ENCODE measurements around the gene CLCN6. TPM values are rescaled to one million over a fixed set of nuclear protein-coding genes. Genes with fewer than 3 reads are reported as not detected.

The CLCN6 gene
- total and polyA plus RNA-seq, 2 donors (not counting 1 experiment from before 2014, with no cell fraction given) = 35.0 to 99.8 TPM

- Histone ChIP-seq H3K9ac (ENCODE audit: low read length) (no peak overlapping the region), H3K4me2 (replicated peaks; ENCODE audit: low read depth, low read length, poor library complexity, severe bottlenecking) (no peak overlapping the region), H3K27ac (ENCODE audit: low read length in 2 of 2) (no peak overlapping the region), H3K4me1 (ENCODE audit: control insufficient read depth in 2 of 2, insufficient read depth in 2 of 2, low read length in 2 of 2) (no peaks in the 10 kb centered on the region), H4K20me1 (ENCODE audit: control insufficient read depth, insufficient read depth, low read length, poor library complexity, severe bottlenecking) (no peaks in the 10 kb centered on the region), H3K27me3 (replicated peaks in 1 of 4; ENCODE audit: control extremely low read depth in 1 of 4, control insufficient read depth in 3 of 4, insufficient read depth in 4 of 4, low read length in 3 of 4) (peaks cover 0 to 5% (median 0%) of the 10 kb centered on the region in 4 experiments), H3K79me2 (ENCODE audit: control insufficient read depth, insufficient read depth, low read length) (no peaks in the 10 kb centered on the region), H3K4me3 (ENCODE audit: control extremely low read depth in 1 of 5, extremely low read depth in 1 of 5, insufficient read depth in 1 of 5, low read depth in 2 of 5, low read length in 4 of 5) (no peak overlapping the region), H3K9me3 (ENCODE audit: control extremely low read depth in 1 of 3, control insufficient read depth in 2 of 3, insufficient read depth in 1 of 3, low read length in 2 of 3) (no peaks in the 10 kb centered on the region), H2AFZ (ENCODE audit: insufficient read depth, low read depth, low read length, poor library complexity, severe bottlenecking) (no peak overlapping the region), H3K36me3 (replicated peaks in 1 of 2; ENCODE audit: control extremely low read depth in 1 of 2, control insufficient read depth in 1 of 2, extremely low read depth in 1 of 2, insufficient read depth in 2 of 2, low read length in 1 of 2) (no peaks in the 10 kb centered on the region)
- intact Hi-C loops (cut with micrococcal nuclease) = no loop called here
- 100% methylated on average over 1 of the region's 13 CpGs for WGBS (ENCODE audit: insufficient coverage)
- Mint-ChIP-seq H3K4me1 (no peaks in the 10 kb centered on the region), H3K27ac (no peak overlapping the region), H3K9me3 (ENCODE audit: insufficient read depth) (no peaks in the 10 kb centered on the region), H3K27me3 (peaks cover 7% of the 10 kb centered on the region), H3K4me3 (no peak overlapping the region)
- CTCF ChIA-PET = no interaction called here
- ATAC-seq (ENCODE audit: low read depth) (no peak), DNase-seq (no peak)
- TF ChIP-seq EZH2 (IDR thresholded peaks at IDR 0.05; ENCODE audit: borderline replicate concordance, insufficient read depth, low read depth, low read length, poor library complexity, severe bottlenecking) = no peak
- POLR2A ChIA-PET = interaction anchor here (0.6 kb wide), 1 partner anchor 82 kb away, joined by 3 read pairs; no protein-coding TSS in a partner anchor
Measured at GRCh38 chr1:11868331-11868980, 62.5 kb downstream of the CLCN6 start.

- no peaks in the 10 kb centered on the region for H3K9me3 ChIP-seq (ENCODE audit: control extremely low read depth in 1 of 3, control insufficient read depth in 2 of 3, insufficient read depth in 1 of 3, low read length in 2 of 3)
- no peak overlapping the region for H3K4me2 ChIP-seq (replicated peaks; ENCODE audit: low read depth, low read length, poor library complexity, severe bottlenecking)
- ChIA-PET POLR2A (interaction anchor here (0.6 kb wide), 1 partner anchor 83 kb away, joined by 3 read pairs; no protein-coding TSS in a partner anchor), CTCF (interaction anchor here (1.1 kb wide), 1 partner anchor 24 kb away, joined by 3 read pairs; no protein-coding TSS in a partner anchor)
- Mint-ChIP-seq H3K9me3 (ENCODE audit: insufficient read depth) (no peaks in the 10 kb centered on the region), H3K27me3 (peaks cover 7% of the 10 kb centered on the region), H3K27ac (no peak overlapping the region), H3K4me1 (no peaks in the 10 kb centered on the region), H3K4me3 (no peak overlapping the region)
- H3K9ac ChIP-seq (ENCODE audit: low read length) = no peak overlapping the region
- H3K27ac ChIP-seq (ENCODE audit: low read length in 2 of 2) = no peak overlapping the region
- H2AFZ ChIP-seq (ENCODE audit: insufficient read depth, low read depth, low read length, poor library complexity, severe bottlenecking) = no peak overlapping the region
- no peak overlapping the region for H3K4me3 ChIP-seq (ENCODE audit: control extremely low read depth in 1 of 5, extremely low read depth in 1 of 5, insufficient read depth in 1 of 5, low read depth in 2 of 5, low read length in 4 of 5)
- no peaks in the 10 kb centered on the region for H3K4me1 ChIP-seq (ENCODE audit: control insufficient read depth in 2 of 2, insufficient read depth in 2 of 2, low read length in 2 of 2)
- H3K79me2 ChIP-seq (ENCODE audit: control insufficient read depth, insufficient read depth, low read length) = no peaks in the 10 kb centered on the region
- H3K27me3 ChIP-seq (replicated peaks in 1 of 4; ENCODE audit: control extremely low read depth in 1 of 4, control insufficient read depth in 3 of 4, insufficient read depth in 4 of 4, low read length in 3 of 4) = peaks cover 0 to 5% (median 0%) of the 10 kb centered on the region in 4 experiments
- TF ChIP-seq CTCF (IDR thresholded peaks at IDR 0.05) = no peak
- TF ChIP-seq EZH2 (IDR thresholded peaks at IDR 0.05; ENCODE audit: borderline replicate concordance, insufficient read depth, low read depth, low read length, poor library complexity, severe bottlenecking) = no peak
- DNase-seq = no peak
- intact Hi-C loops (cut with micrococcal nuclease) = no loop called here
- 90% methylated on average over 2 of the region's 3 CpGs for WGBS (ENCODE audit: insufficient coverage)
- H4K20me1 ChIP-seq (ENCODE audit: control insufficient read depth, insufficient read depth, low read length, poor library complexity, severe bottlenecking) = no peaks in the 10 kb centered on the region
- no peak for ATAC-seq (ENCODE audit: low read depth)
- no peaks in the 10 kb centered on the region for H3K36me3 ChIP-seq (replicated peaks in 1 of 2; ENCODE audit: control extremely low read depth in 1 of 2, control insufficient read depth in 1 of 2, extremely low read depth in 1 of 2, insufficient read depth in 2 of 2, low read length in 1 of 2)
Measured at GRCh38 chr1:11869104-11869503, 63.1 kb downstream of the CLCN6 start.

All from B cell (primary cell).